GM12878 (cell line): Measurements from ENCODE around the gene IL1RAPL1. TPM values are rescaled to one million over a fixed set of nuclear protein-coding genes. Genes with fewer than 3 reads are reported as not detected.

Experiments used
- ATAC-seq: fragments of 200-7000 bp; cut with Tn5 transposase; 3 replicates; pipeline ENCODE4 v1.9.1; 2020; ENCODE audit warnings: mild to moderate bottlenecking, moderate library complexity
- BruUV-seq: library from RNA; stranded (reverse); fragments of 400-500 nt; replicated peaks from 2 replicates; lab custom pipeline; 2021; lab: Mats Ljungman, UMichigan
- CTCF ChIA-PET: fragments of 300-600 bp; sonication (Branson Sonifier 250); formaldehyde crosslinking; extraction: SDS; loops from one replicate; lab custom pipeline; 2021; ENCODE audit warnings: inconsistent platforms; lab: Yijun Ruan, JAX
- POLR2A ChIA-PET: fragments of 350-600 bp; formaldehyde crosslinking; extraction: SDS; loops from one replicate; lab custom pipeline; 2021; ENCODE audit warnings: inconsistent platforms; lab: Charles Lee
- RAD21 ChIA-PET: fragments of 300-600 bp; sonication (Branson Sonifier 250); formaldehyde crosslinking; loops from one replicate; lab custom pipeline; 2023; ENCODE audit warnings: antibody characterized with exemption; ENCODE audit not compliant: unreplicated experiment; lab: Charles Lee
- SMC1A ChIA-PET: fragments of 300-600 bp; sonication (Branson Sonifier 250); formaldehyde crosslinking; loops from one replicate; lab custom pipeline; 2023; ENCODE audit not compliant: unreplicated experiment, uncharacterized antibody; lab: Charles Lee
- DNase-seq: peaks from one replicate; pipeline ENCODE4 v3.0.0-alpha.2; 2011; ENCODE audit warnings: low read depth, low spot score
- FAIRE-seq: peaks from 3 replicates; lab custom pipeline; 2011; peaks lifted over from hg19 to GRCh38; lab: Jason Lieb, UNC
- H2AFZ ChIP-seq: 2 replicates; pipeline ENCODE4 v1.6.0; 2011; ENCODE audit warnings: low read depth, low read length, control low read depth; ENCODE audit not compliant: control insufficient read depth
- H3K27ac ChIP-seq: 2 replicates; pipeline ENCODE4 v1.5.1; 2011; ENCODE audit warnings: control low read depth; ENCODE audit not compliant: control insufficient read depth, insufficient read depth
- H3K27me3 ChIP-seq, 2 experiments: replicated peaks in 1 of 2; 2 replicates each; pipeline versions ENCODE4 v1.6.0 to v1.6.1; 2011; ENCODE audit warnings: low read length in 1 of 2; ENCODE audit not compliant: control insufficient read depth in 2 of 2, insufficient read depth in 2 of 2
- H3K36me3 ChIP-seq, 2 experiments: 2 replicates each; pipeline ENCODE4 v1.5.1; 2011; ENCODE audit warnings: low read length in 1 of 2; ENCODE audit not compliant: control insufficient read depth in 2 of 2, insufficient read depth in 2 of 2
- H3K4me1 ChIP-seq: 2 replicates; pipeline ENCODE4 v1.6.1; 2011; ENCODE audit warnings: mild to moderate bottlenecking, low read length, moderate library complexity, mixed read lengths; ENCODE audit not compliant: control insufficient read depth, insufficient read depth
- H3K4me2 ChIP-seq: 2 replicates; pipeline ENCODE4 v1.6.0; 2011; ENCODE audit warnings: control low read depth; ENCODE audit not compliant: control insufficient read depth, insufficient read depth
- H3K4me3 ChIP-seq: fragments of 200-600 bp; sonication (generic); 2 replicates; pipeline ENCODE4 v1.5.1; 2016
- H3K79me2 ChIP-seq: 2 replicates; pipeline ENCODE4 v1.6.0; 2011; ENCODE audit warnings: low read length; ENCODE audit not compliant: control insufficient read depth, insufficient read depth
- H3K9ac ChIP-seq: 2 replicates; pipeline ENCODE4 v1.8.0; 2011; ENCODE audit warnings: low read length, control low read depth, mixed read lengths; ENCODE audit not compliant: control insufficient read depth, insufficient read depth
- H3K9me3 ChIP-seq: replicated peaks from 3 replicates; pipeline ENCODE4 v1.5.1; 2011; ENCODE audit warnings: mild to moderate bottlenecking, low read length; ENCODE audit not compliant: control insufficient read depth, insufficient read depth
- H4K20me1 ChIP-seq: 2 replicates; pipeline ENCODE4 v1.6.0; 2011; ENCODE audit not compliant: control insufficient read depth, insufficient read depth
- ATF2 ChIP-seq: IDR thresholded peaks from 2 replicates; pipeline ENCODE4 v1.6.1; 2012; ENCODE audit warnings: low read length, inconsistent platforms
- BACH1 ChIP-seq: fragments of 450-650 bp; IDR thresholded peaks from 2 replicates; pipeline ENCODE4 v1.6.1; 2017; ENCODE audit warnings: mild to moderate bottlenecking, borderline replicate concordance
- BRCA1 ChIP-seq: IDR thresholded peaks from 2 replicates; pipeline ENCODE4 v1.6.1; 2011; ENCODE audit warnings: low read depth, low read length, improper control_type of control experiment
- FOXK2 ChIP-seq: fragments of 450-650 bp; IDR thresholded peaks from 2 replicates; pipeline ENCODE4 v1.6.1; 2017; ENCODE audit warnings: mild to moderate bottlenecking, moderate library complexity
- IKZF2 ChIP-seq, 2 experiments: fragments of 450-650 bp; IDR thresholded peaks; 2 replicates each; pipeline ENCODE4 v1.6.1; 2017; ENCODE audit warnings: mild to moderate bottlenecking in 2 of 2, moderate library complexity in 2 of 2
- JUNB ChIP-seq: IDR thresholded peaks from 2 replicates; pipeline ENCODE4 v1.6.1; 2016; ENCODE audit warnings: antibody characterized with exemption, mild to moderate bottlenecking
- NFXL1 ChIP-seq: fragments of 450-650 bp; IDR thresholded peaks from 2 replicates; pipeline ENCODE4 v1.6.1; 2017; ENCODE audit warnings: antibody characterized with exemption, mild to moderate bottlenecking, borderline replicate concordance
- NFYB ChIP-seq: IDR thresholded peaks from 2 replicates; pipeline ENCODE4 v1.6.1; 2011; ENCODE audit warnings: low read depth, mild to moderate bottlenecking, low read length, improper control_type of control experiment, moderate library complexity; ENCODE audit not compliant: insufficient read depth
- NR2C1 ChIP-seq: fragments of 450-650 bp; IDR thresholded peaks from 2 replicates; pipeline ENCODE4 v1.6.1; 2017; ENCODE audit warnings: antibody characterized with exemption, mild to moderate bottlenecking, moderate library complexity
- RAD51 ChIP-seq: fragments of 450-650 bp; IDR thresholded peaks from 2 replicates; pipeline ENCODE4 v1.6.1; 2016; ENCODE audit warnings: moderate library complexity, mild to moderate bottlenecking, inconsistent platforms
- RUNX3 ChIP-seq: IDR thresholded peaks from 2 replicates; pipeline ENCODE4 v1.6.1; 2012; ENCODE audit warnings: low read length, inconsistent platforms
- SIX5 ChIP-seq: IDR thresholded peaks from 2 replicates; pipeline ENCODE4 v1.6.1; 2011; ENCODE audit warnings: mild to moderate bottlenecking, low read depth, low read length, moderate library complexity; ENCODE audit not compliant: severe bottlenecking
- TBL1XR1 ChIP-seq: IDR thresholded peaks from 2 replicates; pipeline ENCODE4 v1.6.1; 2012; ENCODE audit warnings: low read depth, low read length, improper control_type of control experiment
- TCF3 ChIP-seq: IDR thresholded peaks from 2 replicates; pipeline ENCODE4 v1.6.1; 2012; ENCODE audit warnings: low read depth, mild to moderate bottlenecking, low read length, borderline replicate concordance; ENCODE audit not compliant: insufficient read depth
- YBX1 ChIP-seq: fragments of 450-650 bp; IDR thresholded peaks from 2 replicates; pipeline ENCODE4 v1.6.1; 2016; ENCODE audit warnings: antibody characterized with exemption
- ZNF24 ChIP-seq: fragments of 450-650 bp; IDR thresholded peaks from 2 replicates; pipeline ENCODE4 v1.6.1; 2017; ENCODE audit warnings: antibody characterized with exemption, mild to moderate bottlenecking
- ZNF274 ChIP-seq: IDR thresholded peaks from one replicate; pipeline ENCODE4 v1.8.0; 2011; ENCODE audit not compliant: insufficient read length, insufficient read depth
- WGBS: methylation state at CpG from one replicate; pipeline ENCODE4 v1.1.6; 2016; ENCODE audit warnings: low lambda C conversion rate; ENCODE audit not compliant: insufficient replicate concordance, insufficient coverage; ENCODE audit errors: missing lambda C conversion rate; 5-methylcytosine and 5-hydroxymethylcytosine counted together
- in situ Hi-C: fragments of 300-500 bp; cut with MboI; formaldehyde crosslinking; loops from 9 replicates; pipeline ENCODE4 v1.14.3; 2018; ENCODE audit warnings: mixed read lengths
- intact Hi-C: fragments of 100-400 bp; cut with micrococcal nuclease; formaldehyde crosslinking; loops from one replicate; pipeline ENCODE4 v1.14.2; 2022; ENCODE audit not compliant: unreplicated experiment
- polyA plus RNA-seq, 11 experiments: library from polyadenylated mRNA; depleted of rRNA in 4 of 11; unstranded in 6 of 11; stranded (reverse) in 5 of 11; fragments of >200 nt; fragmentation: Nextera tagmentation in 4 of 11; fragmentation: Illumina TruSeq in 1 of 11; extraction: Ambion mirVana in 4 of 11; extraction: Trizol in 1 of 11; gene quantifications; 1 replicate in 1 of 11; 2 replicates in 10 of 11; pipeline versions ENCODE4 v1.2.1 to v1.2.3, GENCODE V29; 2011 to 2016; ENCODE audit warnings: inconsistent platforms in 2 of 11, missing spikeins in 2 of 11, low read depth in 1 of 11
- total RNA-seq, 4 experiments: library from RNA; depleted of rRNA in 3 of 4; stranded (reverse); fragments of >200 nt in 3 of 4; fragmentation: Illumina TruSeq in 1 of 4; extraction: Trizol in 1 of 4; gene quantifications; 2 replicates each; pipeline versions ENCODE4 v1.2.1 to v1.2.3, GENCODE V29; 2013 to 2021
- TF ChIP-seq, protein P1 (sequence below): fragments of 450-650 bp; IDR thresholded peaks from 2 replicates; pipeline ENCODE4 v1.6.1; 2017; ENCODE audit warnings: antibody characterized with exemption, mild to moderate bottlenecking, moderate library complexity
- TF ChIP-seq, protein P2 (sequence below): IDR thresholded peaks from 2 replicates; pipeline ENCODE4 v1.6.1; 2012; ENCODE audit warnings: mild to moderate bottlenecking, low read depth, low read length

IL1RAPL1 gene
- total and polyA plus RNA-seq, 10 of the 15 experiments (the other 5 are each of a cell fraction or from before 2014, with no cell fraction given): not detected

GRCh38 chrX:29528281-29528680 is 941.0 kb downstream of the IL1RAPL1 start:
- no peaks in the 10 kb centered on the region for H3K36me3 ChIP-seq
- no peak overlapping the region for H3K27ac ChIP-seq
- no TSS peak for BruUV-seq
- H3K4me2 ChIP-seq: peak overlapping the region; percentile 10; the same call in 1 of the 2 replicates
- H3K4me3 ChIP-seq: no peak overlapping the region
- H3K79me2 ChIP-seq: no peaks in the 10 kb centered on the region
- H3K9me3 ChIP-seq: no peaks in the 10 kb centered on the region; the same call in 1 of the 3 replicates
- ChIA-PET RAD21 (no interaction called here), POLR2A (no interaction called here), SMC1A (no interaction called here), CTCF (interaction anchor here (0.6 to 0.8 kb wide), 2 partner anchors 41 to 50 kb away, joined by 4 to 5 read pairs; no protein-coding TSS in a partner anchor)
- 5% methylated on average over 1 of the region's 1 CpG for WGBS
- DNase-seq (peak; percentile 33), FAIRE-seq (peak; percentile 23), ATAC-seq (peak; percentile 81)
- no peak overlapping the region for H2AFZ ChIP-seq
- intact Hi-C loops (no loop called here), in situ Hi-C loops (no loop called here)
- no peaks in the 10 kb centered on the region for H3K27me3 ChIP-seq
- H3K9ac ChIP-seq: no peak overlapping the region
- peaks cover 11% of the 10 kb centered on the region for H3K4me1 ChIP-seq
- no peaks in the 10 kb centered on the region for H4K20me1 ChIP-seq
- no peak for TF ChIP-seq NR2C1
- no peak for TF ChIP-seq NFYB
- TF ChIP-seq JUNB: 0 out of 2 replicates have a peak, but pooled peaks have one; percentile 21
- 0 out of 4 replicates have a peak, but pooled peaks have one; percentile 10 to 11 for TF ChIP-seq IKZF2 (IDR thresholded peaks at IDR 0.05)
- no peak for TF ChIP-seq BRCA1
- TF ChIP-seq BACH1: no peak
- peak; percentile 51 for TF ChIP-seq RUNX3
- 0 out of 2 replicates have a peak, but pooled peaks have one; percentile 40 for TF ChIP-seq TBL1XR1
- TF ChIP-seq FOXK2: no peak
- TF ChIP-seq, protein P1, sequence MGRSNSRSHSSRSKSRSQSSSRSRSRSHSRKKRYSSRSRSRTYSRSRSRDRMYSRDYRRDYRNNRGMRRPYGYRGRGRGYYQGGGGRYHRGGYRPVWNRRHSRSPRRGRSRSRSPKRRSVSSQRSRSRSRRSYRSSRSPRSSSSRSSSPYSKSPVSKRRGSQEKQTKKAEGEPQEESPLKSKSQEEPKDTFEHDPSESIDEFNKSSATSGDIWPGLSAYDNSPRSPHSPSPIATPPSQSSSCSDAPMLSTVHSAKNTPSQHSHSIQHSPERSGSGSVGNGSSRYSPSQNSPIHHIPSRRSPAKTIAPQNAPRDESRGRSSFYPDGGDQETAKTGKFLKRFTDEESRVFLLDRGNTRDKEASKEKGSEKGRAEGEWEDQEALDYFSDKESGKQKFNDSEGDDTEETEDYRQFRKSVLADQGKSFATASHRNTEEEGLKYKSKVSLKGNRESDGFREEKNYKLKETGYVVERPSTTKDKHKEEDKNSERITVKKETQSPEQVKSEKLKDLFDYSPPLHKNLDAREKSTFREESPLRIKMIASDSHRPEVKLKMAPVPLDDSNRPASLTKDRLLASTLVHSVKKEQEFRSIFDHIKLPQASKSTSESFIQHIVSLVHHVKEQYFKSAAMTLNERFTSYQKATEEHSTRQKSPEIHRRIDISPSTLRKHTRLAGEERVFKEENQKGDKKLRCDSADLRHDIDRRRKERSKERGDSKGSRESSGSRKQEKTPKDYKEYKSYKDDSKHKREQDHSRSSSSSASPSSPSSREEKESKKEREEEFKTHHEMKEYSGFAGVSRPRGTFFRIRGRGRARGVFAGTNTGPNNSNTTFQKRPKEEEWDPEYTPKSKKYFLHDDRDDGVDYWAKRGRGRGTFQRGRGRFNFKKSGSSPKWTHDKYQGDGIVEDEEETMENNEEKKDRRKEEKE: no peak
- TF ChIP-seq RAD51: no peak
- TF ChIP-seq NFXL1: no peak
- 0 out of 2 replicates have a peak, but pooled peaks have one; percentile 21 for TF ChIP-seq ATF2
- no peak for TF ChIP-seq ZNF274
- peak; percentile 85 for TF ChIP-seq ZNF24
- TF ChIP-seq, protein P2, sequence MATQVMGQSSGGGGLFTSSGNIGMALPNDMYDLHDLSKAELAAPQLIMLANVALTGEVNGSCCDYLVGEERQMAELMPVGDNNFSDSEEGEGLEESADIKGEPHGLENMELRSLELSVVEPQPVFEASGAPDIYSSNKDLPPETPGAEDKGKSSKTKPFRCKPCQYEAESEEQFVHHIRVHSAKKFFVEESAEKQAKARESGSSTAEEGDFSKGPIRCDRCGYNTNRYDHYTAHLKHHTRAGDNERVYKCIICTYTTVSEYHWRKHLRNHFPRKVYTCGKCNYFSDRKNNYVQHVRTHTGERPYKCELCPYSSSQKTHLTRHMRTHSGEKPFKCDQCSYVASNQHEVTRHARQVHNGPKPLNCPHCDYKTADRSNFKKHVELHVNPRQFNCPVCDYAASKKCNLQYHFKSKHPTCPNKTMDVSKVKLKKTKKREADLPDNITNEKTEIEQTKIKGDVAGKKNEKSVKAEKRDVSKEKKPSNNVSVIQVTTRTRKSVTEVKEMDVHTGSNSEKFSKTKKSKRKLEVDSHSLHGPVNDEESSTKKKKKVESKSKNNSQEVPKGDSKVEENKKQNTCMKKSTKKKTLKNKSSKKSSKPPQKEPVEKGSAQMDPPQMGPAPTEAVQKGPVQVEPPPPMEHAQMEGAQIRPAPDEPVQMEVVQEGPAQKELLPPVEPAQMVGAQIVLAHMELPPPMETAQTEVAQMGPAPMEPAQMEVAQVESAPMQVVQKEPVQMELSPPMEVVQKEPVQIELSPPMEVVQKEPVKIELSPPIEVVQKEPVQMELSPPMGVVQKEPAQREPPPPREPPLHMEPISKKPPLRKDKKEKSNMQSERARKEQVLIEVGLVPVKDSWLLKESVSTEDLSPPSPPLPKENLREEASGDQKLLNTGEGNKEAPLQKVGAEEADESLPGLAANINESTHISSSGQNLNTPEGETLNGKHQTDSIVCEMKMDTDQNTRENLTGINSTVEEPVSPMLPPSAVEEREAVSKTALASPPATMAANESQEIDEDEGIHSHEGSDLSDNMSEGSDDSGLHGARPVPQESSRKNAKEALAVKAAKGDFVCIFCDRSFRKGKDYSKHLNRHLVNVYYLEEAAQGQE: no peak
- TF ChIP-seq YBX1: no peak
- no peak for TF ChIP-seq TCF3
- no peak for TF ChIP-seq SIX5
